ENCODE measurements around the gene QRFPR.

DNA sequence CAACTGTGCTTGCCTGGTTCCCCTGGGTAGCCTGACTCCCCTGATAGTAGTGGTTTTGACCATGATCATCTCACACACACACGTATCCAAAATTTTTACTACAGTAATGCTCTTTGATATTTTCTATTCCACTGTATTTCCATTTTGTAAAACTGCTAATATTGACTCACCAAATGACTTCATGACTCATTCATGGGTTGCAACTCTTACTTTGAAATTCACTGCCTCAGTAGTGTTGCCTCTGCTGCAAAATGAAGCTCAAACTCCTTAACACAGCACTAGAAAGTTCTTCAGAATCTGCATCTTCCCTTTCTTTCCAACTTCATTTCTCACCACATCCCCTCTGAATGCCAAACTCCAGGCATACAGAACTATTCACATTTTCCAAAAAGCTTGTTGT, 20.3 kb downstream of the QRFPR start:
- TF ChIP-seq CHD2 (IDR thresholded peaks at IDR 0.05; ENCODE audit: low read length) = no peak
- no peak for TF ChIP-seq CTCF (IDR thresholded peaks at IDR 0.05; ENCODE audit: control extremely low read depth in 1 of 3, insufficient read depth in 1 of 3, low read depth in 1 of 3, low read length in 3 of 3)
- no peak for TF ChIP-seq EZH2 (IDR thresholded peaks at IDR 0.05; ENCODE audit: low read depth, low read length, severe bottlenecking)
- no peak for TF ChIP-seq JUN (IDR thresholded peaks at IDR 0.05; ENCODE audit: low read depth, low read length)
- no peak for TF ChIP-seq MAFK (IDR thresholded peaks at IDR 0.05; ENCODE audit: low read depth, low read length)
- no peak for TF ChIP-seq TCF12 (IDR thresholded peaks at IDR 0.05; ENCODE audit: low read depth, low read length)
- TF ChIP-seq POLR2A (IDR thresholded peaks at IDR 0.05; ENCODE audit: control extremely low read depth in 1 of 2, low read depth in 2 of 2, low read length in 2 of 2) = no peak
- no peak for TF ChIP-seq ATF3 (IDR thresholded peaks at IDR 0.05; ENCODE audit: insufficient read depth, low read depth, low read length)
